ENCODE data around the gene DPYSL3. TPM values are rescaled to one million over a fixed set of nuclear protein-coding genes. Genes with fewer than 3 reads are reported as not detected.

DPYSL3 gene
- total and polyA plus RNA-seq, 4 experiments from 2014 or later: 0.06 to 0.25 TPM; not detected in 2

- Histone ChIP-seq H3K9me3 (ENCODE audit: control insufficient read depth in 1 of 2, low read length in 2 of 2) (no peaks in the 10 kb centered on the region), H3K27ac (ENCODE audit: low read depth, low read length) (no peak overlapping the region), H3K4me1 (ENCODE audit: insufficient read depth, low read length) (no peaks in the 10 kb centered on the region), H3K36me3 (ENCODE audit: insufficient read depth, low read length) (no peaks in the 10 kb centered on the region), H3K4me3 (ENCODE audit: low read length in 2 of 2) (no peak overlapping the region), H3K27me3 (ENCODE audit: insufficient read depth, low read length) (no peaks in the 10 kb centered on the region)
- no peak for DNase-seq
- no peaks in the 10 kb centered on the region for H3K4me1 Mint-ChIP-seq
- intact Hi-C loops (cut with micrococcal nuclease): no loop called here
- ChIA-PET POLR2A (ENCODE audit: partially characterized antibody) (no interaction called here), CTCF (ENCODE audit: partially characterized antibody) (no interaction called here)
- no peaks in the 10 kb centered on the region for H3K36me3 Mint-ChIP-seq
- H3K9me3 Mint-ChIP-seq: no peaks in the 10 kb centered on the region
- H3K4me3 Mint-ChIP-seq: no peak overlapping the region
- peaks cover 3% of the 10 kb centered on the region in 2 donors for H3K27me3 Mint-ChIP-seq
- no peak overlapping the region for H3K27ac Mint-ChIP-seq
Observed at GRCh38 chr5:147426640-147427327, 83.1 kb downstream of the DPYSL3 start.

- H3K4me1 Mint-ChIP-seq: no peaks in the 10 kb centered on the region
- intact Hi-C loops (cut with micrococcal nuclease): no loop called here
- no peak overlapping the region for H3K27ac Mint-ChIP-seq
- Histone ChIP-seq H3K27ac (ENCODE audit: low read depth, low read length) (no peak overlapping the region), H3K4me1 (ENCODE audit: insufficient read depth, low read length) (no peaks in the 10 kb centered on the region), H3K27me3 (ENCODE audit: insufficient read depth, low read length) (no peaks in the 10 kb centered on the region), H3K4me3 (ENCODE audit: low read length in 2 of 2) (no peak overlapping the region), H3K36me3 (ENCODE audit: insufficient read depth, low read length) (no peaks in the 10 kb centered on the region), H3K9me3 (ENCODE audit: control insufficient read depth in 1 of 2, low read length in 2 of 2) (no peaks in the 10 kb centered on the region)
- H3K36me3 Mint-ChIP-seq: no peaks in the 10 kb centered on the region
- no peak for DNase-seq
- H3K9me3 Mint-ChIP-seq: peaks cover 0 to 2% (median 0%) of the 10 kb centered on the region in 8 donors
- H3K27me3 Mint-ChIP-seq: peaks cover 0 to 2% of the 10 kb centered on the region in 2 donors
- no peak overlapping the region for H3K4me3 Mint-ChIP-seq
- CTCF ChIA-PET (ENCODE audit: partially characterized antibody): no interaction called here
- POLR2A ChIA-PET (ENCODE audit: partially characterized antibody): no interaction called here
Observed at GRCh38 chr5:147418613-147419012, 91.3 kb downstream of the DPYSL3 start.

DNA sequence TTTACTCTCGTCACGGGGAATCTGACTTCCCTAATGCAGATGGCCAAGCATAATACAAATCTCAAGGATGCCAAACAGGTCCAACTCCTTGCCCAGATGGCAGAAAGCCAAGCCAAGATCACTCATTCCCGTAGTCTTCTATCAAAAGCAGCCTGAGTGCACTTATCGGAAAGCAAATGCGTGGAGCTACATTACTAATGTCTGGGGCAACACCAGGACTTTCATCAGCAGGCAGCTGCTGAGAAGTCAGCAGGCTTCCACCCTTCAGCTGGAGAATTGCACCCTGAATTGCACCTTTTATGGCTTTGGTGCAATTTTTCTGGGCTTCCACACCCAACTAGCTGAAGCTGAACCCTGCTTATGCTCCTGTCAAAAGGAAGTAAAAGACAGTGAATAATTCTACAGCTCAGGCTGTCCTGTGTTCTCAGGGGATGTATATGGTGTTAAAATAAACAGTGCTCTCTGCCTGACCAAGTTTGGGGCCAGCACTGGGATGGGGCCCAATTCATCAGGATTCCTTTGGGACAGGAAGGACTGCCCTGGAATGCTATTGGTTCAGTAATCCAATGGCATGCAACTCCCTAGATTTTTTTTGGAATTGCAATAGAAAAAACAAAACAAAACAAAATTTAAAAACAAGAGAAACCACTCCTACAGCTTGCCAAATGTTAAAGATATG is 92.6 kb downstream of the DPYSL3 start:
- no peak for DNase-seq
- Mint-ChIP-seq H3K27me3 (peaks cover under 1 to 2% of the 10 kb centered on the region in 2 donors), H3K36me3 (no peaks in the 10 kb centered on the region), H3K27ac (no peak overlapping the region), H3K4me1 (no peaks in the 10 kb centered on the region), H3K9me3 (peaks cover 0 to 2% (median 0%) of the 10 kb centered on the region in 8 donors), H3K4me3 (no peak overlapping the region)
- H3K4me3 ChIP-seq (ENCODE audit: low read length in 2 of 2): no peak overlapping the region
- ChIA-PET POLR2A (ENCODE audit: partially characterized antibody) (no interaction called here), CTCF (ENCODE audit: partially characterized antibody) (no interaction called here)
- intact Hi-C loops (cut with micrococcal nuclease): no loop called here
- no peaks in the 10 kb centered on the region for H3K27me3 ChIP-seq (ENCODE audit: insufficient read depth, low read length)
- no peaks in the 10 kb centered on the region for H3K4me1 ChIP-seq (ENCODE audit: insufficient read depth, low read length)
- H3K36me3 ChIP-seq (ENCODE audit: insufficient read depth, low read length): no peaks in the 10 kb centered on the region
- no peaks in the 10 kb centered on the region for H3K9me3 ChIP-seq (ENCODE audit: control insufficient read depth in 1 of 2, low read length in 2 of 2)
- no peak overlapping the region for H3K27ac ChIP-seq (ENCODE audit: low read depth, low read length)

GRCh38 chr5:147415651-147416050 is 94.2 kb downstream of the DPYSL3 start:
- Histone ChIP-seq H3K36me3 (ENCODE audit: insufficient read depth, low read length) (no peaks in the 10 kb centered on the region), H3K9me3 (ENCODE audit: control insufficient read depth in 1 of 2, low read length in 2 of 2) (no peaks in the 10 kb centered on the region), H3K4me3 (ENCODE audit: low read length in 2 of 2) (no peak overlapping the region), H3K27me3 (ENCODE audit: insufficient read depth, low read length) (no peaks in the 10 kb centered on the region), H3K4me1 (ENCODE audit: insufficient read depth, low read length) (no peaks in the 10 kb centered on the region), H3K27ac (ENCODE audit: low read depth, low read length) (no peak overlapping the region)
- H3K9me3 Mint-ChIP-seq: peaks cover 0 to under 1% (median 0%) of the 10 kb centered on the region in 8 donors
- no peak overlapping the region for H3K4me3 Mint-ChIP-seq
- intact Hi-C loops (cut with micrococcal nuclease): no loop called here
- POLR2A ChIA-PET (ENCODE audit: partially characterized antibody): no interaction called here
- peaks cover 1 to 2% of the 10 kb centered on the region in 2 donors for H3K27me3 Mint-ChIP-seq
- CTCF ChIA-PET (ENCODE audit: partially characterized antibody): no interaction called here
- no peak for DNase-seq
- H3K4me1 Mint-ChIP-seq: no peaks in the 10 kb centered on the region
- H3K36me3 Mint-ChIP-seq: no peaks in the 10 kb centered on the region
- no peak overlapping the region for H3K27ac Mint-ChIP-seq

DNA sequence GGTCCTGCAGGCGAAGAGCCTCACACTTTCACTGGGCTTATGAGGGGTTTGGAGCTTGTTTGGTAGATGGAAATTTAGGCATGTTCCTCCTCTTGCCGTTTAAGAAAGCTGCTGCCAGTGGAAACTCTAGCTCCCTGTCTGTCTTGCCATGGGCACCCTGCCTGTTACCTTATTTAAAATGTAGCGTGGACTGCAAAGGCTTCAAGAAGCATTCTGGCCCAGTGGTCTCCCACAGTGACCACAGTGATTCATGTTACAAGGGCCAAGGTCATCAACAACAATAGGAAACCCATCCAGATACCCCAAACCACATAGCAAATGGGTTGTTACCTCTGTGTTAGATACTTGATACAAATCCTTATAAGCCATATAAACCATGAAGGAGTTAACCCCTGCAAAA is 96.6 kb downstream of the DPYSL3 start:
- no peaks in the 10 kb centered on the region for H3K36me3 Mint-ChIP-seq
- no peaks in the 10 kb centered on the region for H3K4me1 Mint-ChIP-seq
- Histone ChIP-seq H3K9me3 (ENCODE audit: control insufficient read depth in 1 of 2, low read length in 2 of 2) (no peaks in the 10 kb centered on the region), H3K4me3 (ENCODE audit: low read length in 2 of 2) (no peak overlapping the region), H3K27me3 (ENCODE audit: insufficient read depth, low read length) (no peaks in the 10 kb centered on the region), H3K4me1 (ENCODE audit: insufficient read depth, low read length) (no peaks in the 10 kb centered on the region), H3K36me3 (ENCODE audit: insufficient read depth, low read length) (no peaks in the 10 kb centered on the region), H3K27ac (ENCODE audit: low read depth, low read length) (no peak overlapping the region)
- peaks cover 1 to 2% of the 10 kb centered on the region in 2 donors for H3K27me3 Mint-ChIP-seq
- ChIA-PET POLR2A (ENCODE audit: partially characterized antibody) (no interaction called here), CTCF (ENCODE audit: partially characterized antibody) (no interaction called here)
- no peak overlapping the region for H3K4me3 Mint-ChIP-seq
- intact Hi-C loops (cut with micrococcal nuclease): no loop called here
- H3K9me3 Mint-ChIP-seq: no peaks in the 10 kb centered on the region
- DNase-seq: no peak
- H3K27ac Mint-ChIP-seq: no peak overlapping the region

- no peaks in the 10 kb centered on the region for H3K27me3 ChIP-seq (ENCODE audit: insufficient read depth, low read length)
- no peak overlapping the region for H3K27ac Mint-ChIP-seq
- peaks cover 1 to 2% of the 10 kb centered on the region in 2 donors for H3K27me3 Mint-ChIP-seq
- no peaks in the 10 kb centered on the region for H3K4me1 Mint-ChIP-seq
- no peaks in the 10 kb centered on the region for H3K4me1 ChIP-seq (ENCODE audit: insufficient read depth, low read length)
- intact Hi-C loops (cut with micrococcal nuclease): no loop called here
- no peaks in the 10 kb centered on the region for H3K36me3 ChIP-seq (ENCODE audit: insufficient read depth, low read length)
- H3K36me3 Mint-ChIP-seq: no peaks in the 10 kb centered on the region
- POLR2A ChIA-PET (ENCODE audit: partially characterized antibody): no interaction called here
- CTCF ChIA-PET (ENCODE audit: partially characterized antibody): no interaction called here
- H3K4me3 ChIP-seq (ENCODE audit: low read length in 2 of 2): no peak overlapping the region
- H3K9me3 Mint-ChIP-seq: no peaks in the 10 kb centered on the region
- no peak overlapping the region for H3K4me3 Mint-ChIP-seq
- H3K9me3 ChIP-seq (ENCODE audit: control insufficient read depth in 1 of 2, low read length in 2 of 2): no peaks in the 10 kb centered on the region
- H3K27ac ChIP-seq (ENCODE audit: low read depth, low read length): no peak overlapping the region
- no peak for DNase-seq
Observed at GRCh38 chr5:147412561-147412960, 97.3 kb downstream of the DPYSL3 start.

DNA sequence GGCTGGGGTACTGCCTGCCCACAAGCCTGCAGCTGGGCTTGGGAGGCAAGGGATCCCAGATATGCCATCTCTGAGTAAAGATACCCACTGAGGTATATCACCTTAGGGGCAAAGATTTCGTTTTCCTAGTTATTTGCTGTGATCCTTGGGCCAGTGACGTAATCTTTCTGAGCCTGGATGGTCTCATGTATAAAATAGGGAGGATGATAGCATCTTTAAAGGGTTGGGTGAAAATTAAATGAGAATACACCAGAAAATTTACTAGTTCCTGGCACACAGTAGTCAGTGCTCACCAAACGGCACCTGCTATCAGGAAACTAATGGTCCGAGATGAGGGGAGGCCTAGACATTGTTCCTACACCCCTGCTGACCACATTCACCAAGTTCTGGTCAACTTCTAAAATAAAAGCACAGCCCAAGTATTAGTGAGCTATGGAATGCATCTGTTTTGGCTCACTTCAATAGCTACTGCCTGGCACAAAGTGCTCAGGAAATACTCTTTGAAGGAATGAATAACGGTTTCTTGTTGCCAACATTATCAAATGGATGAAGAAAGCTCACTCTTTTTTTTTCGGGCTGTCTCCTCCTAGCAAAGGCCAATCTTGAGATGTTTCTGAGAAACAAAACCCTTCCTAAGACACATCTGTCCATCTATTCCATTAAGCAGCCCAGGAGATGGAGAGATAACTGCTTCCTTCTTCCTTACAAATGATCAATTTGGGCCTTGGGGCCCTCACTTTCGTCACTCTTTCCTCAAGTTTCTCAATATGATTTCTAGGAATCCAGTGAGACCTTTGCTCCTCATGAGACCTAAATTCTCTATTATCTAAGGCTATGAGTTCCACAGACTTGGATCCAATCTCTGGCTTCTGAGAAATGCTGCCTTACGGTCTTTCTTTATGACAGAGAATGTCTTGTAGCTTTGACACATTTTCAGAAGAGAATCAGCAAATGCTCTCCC is 98.2 kb downstream of the DPYSL3 start:
- POLR2A ChIA-PET (ENCODE audit: partially characterized antibody): no interaction called here
- no peaks in the 10 kb centered on the region for H3K27me3 ChIP-seq (ENCODE audit: insufficient read depth, low read length)
- H3K36me3 Mint-ChIP-seq: no peaks in the 10 kb centered on the region
- H3K27me3 Mint-ChIP-seq: peaks cover 1 to 2% of the 10 kb centered on the region in 2 donors
- intact Hi-C loops (cut with micrococcal nuclease): no loop called here
- H3K4me1 ChIP-seq (ENCODE audit: insufficient read depth, low read length): no peaks in the 10 kb centered on the region
- CTCF ChIA-PET (ENCODE audit: partially characterized antibody): no interaction called here
- no peak overlapping the region for H3K27ac Mint-ChIP-seq
- H3K4me3 ChIP-seq (ENCODE audit: low read length in 2 of 2): no peak overlapping the region
- no peaks in the 10 kb centered on the region for H3K36me3 ChIP-seq (ENCODE audit: insufficient read depth, low read length)
- no peaks in the 10 kb centered on the region for H3K9me3 Mint-ChIP-seq
- H3K4me3 Mint-ChIP-seq: no peak overlapping the region
- H3K9me3 ChIP-seq (ENCODE audit: control insufficient read depth in 1 of 2, low read length in 2 of 2): no peaks in the 10 kb centered on the region
- H3K4me1 Mint-ChIP-seq: no peaks in the 10 kb centered on the region
- no peak overlapping the region for H3K27ac ChIP-seq (ENCODE audit: low read depth, low read length)
- no peak for DNase-seq

Data from CD4-positive, alpha-beta memory T cell (primary cell).